Activated CD4-positive, alpha-beta T cell treated with anti-CD3 and anti-CD28 coated beads, Interleukin-2, Interleukin-6, amounts not matched to agents 100 ng/mL and 50 ng/mL, durations not matched to agents 16 hours and 8 hours (primary cell): ENCODE data around the gene DCBLD2.

Experiments used
- DNase-seq: peaks from one replicate; pipeline ENCODE4 v3.0.0-alpha.2; 2020

DCBLD2 gene

GRCh38 chr3:98763819-98764418 is 137.6 kb downstream of the DCBLD2 start:
- DNase-seq, result no peak

DNA sequence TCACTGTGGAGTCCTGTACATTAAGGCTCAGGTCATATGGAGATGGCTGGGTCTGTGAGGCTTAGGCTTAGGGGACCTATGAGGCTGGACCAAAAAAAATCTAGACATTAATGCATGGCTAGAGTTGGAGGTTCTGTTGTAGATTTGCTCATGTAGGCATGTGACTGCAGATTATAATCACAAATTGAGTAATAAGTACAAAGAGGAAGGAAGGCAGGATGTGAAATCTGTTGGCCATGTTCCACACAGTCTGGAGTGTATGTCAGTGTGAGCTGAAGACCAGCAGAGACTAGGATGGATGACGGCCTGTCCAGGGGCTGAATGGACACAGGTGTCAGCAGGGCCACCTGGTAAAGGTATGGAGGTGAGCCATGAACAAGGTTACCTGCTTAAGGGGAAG is 138.4 kb downstream of the DCBLD2 start, which contains the start of gene ST3GAL6:
Gene ST3GAL6 (plus strand): TSS at position 265 of the 400 bp plus-strand sequence. CDS start 5,101 bp downstream, outside the sequence.
- DNase-seq, result no peak

- DNase-seq, result no peak
These were observed 139.8 kb downstream of the DCBLD2 start for GRCh38 chr3:98761643-98762229.

DNA sequence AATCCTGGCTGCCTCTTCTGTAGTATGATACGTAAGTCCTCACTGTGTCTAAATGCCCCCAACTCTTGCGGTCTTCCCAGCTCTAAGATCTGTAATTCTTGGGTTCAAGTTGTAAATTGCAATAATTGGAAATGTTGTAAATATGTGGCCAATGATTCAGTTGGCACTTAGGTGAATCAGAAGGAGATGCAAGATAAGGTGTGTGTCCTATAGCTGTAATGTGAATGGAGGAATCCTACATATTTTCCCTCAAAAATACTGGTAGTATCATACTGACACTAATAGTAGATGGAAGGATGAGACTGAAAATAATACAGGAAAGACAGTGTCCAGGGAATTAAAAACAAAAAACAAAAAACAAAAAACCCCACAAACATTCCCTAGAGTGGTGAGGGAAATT is 141.9 kb downstream of the DCBLD2 start:
- no peak for DNase-seq

DNA sequence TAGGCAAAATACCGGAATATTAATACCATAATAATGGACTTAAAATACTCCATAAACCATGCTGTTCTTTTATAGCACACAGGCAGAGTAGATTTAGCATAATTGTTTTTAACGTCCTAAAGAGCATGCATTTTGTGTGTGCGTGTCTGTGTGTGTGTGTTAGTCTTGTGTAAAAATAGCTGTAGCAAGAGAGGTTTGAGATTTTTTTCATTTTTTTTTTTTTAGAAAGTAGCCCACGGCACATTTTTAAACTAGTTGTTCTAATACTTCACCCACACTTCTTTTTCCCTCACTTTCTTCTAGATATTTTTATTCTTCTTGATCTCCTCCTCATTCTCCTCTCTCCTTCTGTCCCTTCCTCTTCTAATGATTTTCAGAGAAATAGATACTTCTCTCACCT is 145.9 kb downstream of the DCBLD2 start:
- no peak for DNase-seq

GRCh38 chr3:98754483-98754882 is 147.0 kb downstream of the DCBLD2 start:
- no peak for DNase-seq

- no peak for DNase-seq
These were observed 151.1 kb downstream of the DCBLD2 start for GRCh38 chr3:98750276-98750919.

GRCh38 chr3:98746882-98747281 is 154.6 kb downstream of the DCBLD2 start:
- DNase-seq, result no peak

GRCh38 chr3:98746122-98746521 is 155.4 kb downstream of the DCBLD2 start:
- no peak for DNase-seq
